Neural progenitor cell (in vitro differentiated cells): ENCODE data around the gene NTMT1.
"Not testable (repeated sequence)": the region's sequence is repeated elsewhere in the genome, so short reads cannot be mapped to it uniquely, and the experiment has no call there.

Experiments
- EZH2 ChIP-seq: fragments of 200-600 bp; sonication (generic); IDR thresholded peaks from 2 replicates; pipeline ENCODE4 v1.6.1; 2017; ENCODE audit warnings: antibody characterized with exemption, mild to moderate bottlenecking, moderate library complexity
- TF ChIP-seq, protein P1 (sequence below): fragments of 200-600 bp; sonication (generic); IDR thresholded peaks from 2 replicates; pipeline ENCODE4 v1.5.1; 2017; ENCODE audit warnings: antibody characterized with exemption, mild to moderate bottlenecking

DNA sequence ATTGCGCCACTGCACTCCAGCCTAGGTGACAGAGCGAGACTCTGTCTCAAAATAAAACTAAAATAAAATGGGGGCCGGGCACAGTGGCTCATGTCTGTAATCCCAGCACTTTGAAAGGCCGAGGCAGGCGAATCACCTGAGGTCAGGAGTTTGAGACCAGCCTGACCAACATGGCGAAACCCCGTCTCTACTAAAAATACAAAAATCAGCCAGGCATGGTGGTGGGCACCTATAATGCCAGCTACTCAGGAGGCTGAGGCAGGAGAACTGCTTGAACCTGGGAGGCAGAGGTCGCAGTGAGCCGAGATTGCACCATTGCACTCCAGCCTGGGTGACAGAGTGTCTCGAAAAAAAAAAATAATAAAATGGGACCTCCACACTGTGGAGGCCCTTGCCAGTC lies 10.4 kb downstream of the NTMT1 start:
- TF ChIP-seq, protein P1, sequence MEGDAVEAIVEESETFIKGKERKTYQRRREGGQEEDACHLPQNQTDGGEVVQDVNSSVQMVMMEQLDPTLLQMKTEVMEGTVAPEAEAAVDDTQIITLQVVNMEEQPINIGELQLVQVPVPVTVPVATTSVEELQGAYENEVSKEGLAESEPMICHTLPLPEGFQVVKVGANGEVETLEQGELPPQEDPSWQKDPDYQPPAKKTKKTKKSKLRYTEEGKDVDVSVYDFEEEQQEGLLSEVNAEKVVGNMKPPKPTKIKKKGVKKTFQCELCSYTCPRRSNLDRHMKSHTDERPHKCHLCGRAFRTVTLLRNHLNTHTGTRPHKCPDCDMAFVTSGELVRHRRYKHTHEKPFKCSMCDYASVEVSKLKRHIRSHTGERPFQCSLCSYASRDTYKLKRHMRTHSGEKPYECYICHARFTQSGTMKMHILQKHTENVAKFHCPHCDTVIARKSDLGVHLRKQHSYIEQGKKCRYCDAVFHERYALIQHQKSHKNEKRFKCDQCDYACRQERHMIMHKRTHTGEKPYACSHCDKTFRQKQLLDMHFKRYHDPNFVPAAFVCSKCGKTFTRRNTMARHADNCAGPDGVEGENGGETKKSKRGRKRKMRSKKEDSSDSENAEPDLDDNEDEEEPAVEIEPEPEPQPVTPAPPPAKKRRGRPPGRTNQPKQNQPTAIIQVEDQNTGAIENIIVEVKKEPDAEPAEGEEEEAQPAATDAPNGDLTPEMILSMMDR: not testable (repeated sequence)
- TF ChIP-seq EZH2: not testable (repeated sequence)
